Embryonic facial prominence (tissue), 1 donor: Measurements from ENCODE around the gene ADCY1.
"Not testable (repeated sequence)": the region's sequence is repeated elsewhere in the genome, so short reads cannot be mapped to it uniquely, and the experiment has no call there.

Experiments used
- DNase-seq: peaks from one replicate; pipeline ENCODE4 v3.0.0-alpha.2; 2016; ENCODE audit errors: extremely low spot score

The ADCY1 gene

GRCh38 chr7:45748976-45749375 lies 174.8 kb downstream of the ADCY1 start:
- not testable (repeated sequence) for DNase-seq

- DNase-seq = not testable (repeated sequence)
These were observed 177.2 kb downstream of the ADCY1 start for GRCh38 chr7:45751352-45751751.

DNA sequence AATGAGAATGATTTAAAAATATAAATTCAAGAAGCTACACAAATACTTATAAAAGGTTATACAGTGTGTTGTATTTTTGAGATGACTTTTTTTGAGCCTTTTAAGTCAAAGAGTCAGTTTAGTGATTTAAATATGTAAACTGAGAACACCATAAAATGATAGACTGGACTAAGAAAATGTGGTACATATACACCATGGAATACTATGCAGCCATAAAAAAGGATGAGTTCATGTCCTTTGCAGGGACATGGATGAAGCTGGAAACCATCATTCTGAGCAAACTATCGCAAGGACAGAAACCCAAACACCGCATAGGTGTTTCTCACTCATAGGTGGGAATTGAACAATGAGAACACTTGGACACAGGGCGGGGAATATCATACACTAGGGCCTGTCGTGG lies 182.2 kb downstream of the ADCY1 start:
- not testable (repeated sequence) for DNase-seq

DNA sequence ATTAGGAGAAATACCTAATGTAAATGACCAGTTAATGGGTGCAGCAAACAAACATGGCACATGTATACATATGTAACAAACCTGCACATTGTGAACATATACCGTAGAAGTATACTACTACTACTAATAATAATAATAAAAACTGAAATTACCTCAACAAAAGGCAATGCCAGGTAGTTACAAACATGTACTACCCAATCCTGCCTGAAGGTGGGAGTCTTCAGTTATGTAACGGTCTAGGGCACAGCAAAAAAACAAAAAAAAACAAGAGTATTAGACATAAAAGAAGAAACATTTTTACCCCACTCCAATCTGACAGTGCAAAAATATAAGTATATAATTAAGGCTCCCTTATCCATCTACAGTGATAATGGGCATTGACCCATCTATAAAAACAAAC lies 182.6 kb downstream of the ADCY1 start:
- DNase-seq = not testable (repeated sequence)

DNA sequence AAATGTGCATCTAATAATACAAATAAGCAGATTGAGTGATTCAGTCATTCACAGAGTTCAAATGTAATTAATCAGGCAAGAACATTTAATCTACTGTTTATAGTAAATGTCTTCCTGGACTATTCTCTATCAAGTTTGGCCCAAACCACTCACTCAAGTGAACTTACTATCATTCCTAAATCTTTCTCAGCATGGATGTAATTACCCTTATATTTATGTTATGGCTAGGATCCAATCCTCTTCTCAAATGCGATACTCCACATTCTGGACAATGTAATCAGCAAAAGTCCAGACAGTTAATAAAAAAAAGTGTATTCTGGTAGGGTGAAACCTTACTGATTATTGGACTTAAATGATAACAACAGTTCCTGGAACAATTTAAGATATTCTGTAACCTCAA lies 185.3 kb downstream of the ADCY1 start:
- DNase-seq = not testable (repeated sequence)

DNA sequence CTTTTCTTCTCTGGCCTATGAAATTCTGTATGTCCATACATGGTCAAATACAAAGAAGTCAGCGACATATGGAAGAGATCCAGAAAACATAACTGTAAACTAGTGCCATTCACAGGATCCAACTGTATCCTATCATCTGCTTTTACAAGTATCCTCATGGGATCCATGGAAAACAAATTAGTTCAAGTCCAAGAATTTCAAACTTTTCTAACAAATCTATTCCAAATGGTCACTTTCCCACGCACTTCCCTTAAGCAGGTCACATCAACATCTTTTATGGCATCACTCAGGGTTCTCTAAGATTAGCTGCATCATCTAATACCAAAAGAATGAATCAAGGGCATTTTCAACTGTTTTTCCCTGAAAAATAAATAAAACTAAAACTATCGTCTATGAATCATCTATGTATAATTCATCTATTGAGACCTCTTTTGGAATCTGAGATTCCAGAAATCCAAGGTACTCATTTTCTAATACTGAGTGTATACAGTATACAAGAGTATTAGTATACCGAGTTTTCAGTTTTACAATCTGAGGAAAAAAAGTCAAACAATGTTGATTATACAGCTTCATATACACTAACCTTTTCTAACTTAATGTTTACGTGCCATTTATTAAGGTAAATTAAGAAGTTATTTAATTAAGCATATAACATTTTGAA lies 187.5 kb downstream of the ADCY1 start:
- DNase-seq = not testable (repeated sequence)

GRCh38 chr7:45762225-45762994 lies 188.2 kb downstream of the ADCY1 start:
- DNase-seq = not testable (repeated sequence)

GRCh38 chr7:45768516-45769394 lies 194.6 kb downstream of the ADCY1 start:
- DNase-seq = peak; percentile 90

DNA sequence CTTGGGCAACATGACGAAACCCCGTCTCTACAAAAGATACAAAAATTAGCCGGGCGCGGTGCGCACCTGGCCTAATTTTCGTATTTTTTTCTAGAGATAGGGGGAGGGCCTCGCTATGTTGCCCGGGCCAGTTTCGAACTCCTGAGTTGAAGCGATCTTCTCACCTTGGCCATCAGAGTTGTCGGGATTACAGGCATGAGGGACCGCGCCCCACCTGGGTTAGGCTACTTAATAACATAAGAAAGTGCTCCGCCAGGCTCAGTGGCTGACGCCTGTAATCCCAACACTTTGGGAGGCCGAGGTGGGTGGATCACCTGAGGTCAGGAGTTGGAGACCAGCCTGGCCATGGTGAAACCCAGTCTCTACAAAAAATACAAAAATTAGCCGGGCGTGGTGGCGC lies 195.5 kb downstream of the ADCY1 start:
- DNase-seq = not testable (repeated sequence)
